SK-N-SH (cell line): ENCODE measurements around the gene TRUB2. TPM values are rescaled to one million over a fixed set of nuclear protein-coding genes. Genes with fewer than 3 reads are reported as not detected.

Source experiments
- CTCF ChIA-PET: fragments of 300-600, 350-600 bp; formaldehyde crosslinking; extraction: SDS; loops from one replicate; lab custom pipeline; 2021; lab: Yijun Ruan, JAX
- POLR2A ChIA-PET: fragments of 350-600 bp; sonication (Branson Sonifier 250); formaldehyde crosslinking; extraction: SDS; loops from one replicate; lab custom pipeline; 2020; ENCODE audit warnings: antibody characterized with exemption, inconsistent platforms; lab: Yijun Ruan, JAX
- DNase-seq: peaks from one replicate; pipeline ENCODE4 v3.0.0; 2012
- H2AFZ ChIP-seq: fragments of 200-600 bp; sonication (generic); 2 replicates; pipeline ENCODE4 v1.8.1; 2016; ENCODE audit warnings: antibody characterized with exemption, mild to moderate bottlenecking, low read depth
- H3F3A ChIP-seq: fragments of 200-600 bp; sonication (generic); replicated peaks from 2 replicates; pipeline ENCODE3; 2016; ENCODE audit warnings: antibody characterized with exemption, mild to moderate bottlenecking; ENCODE audit not compliant: insufficient read depth
- H3K27ac ChIP-seq, 2 experiments: fragments of 200-500 bp in 1 of 2; fragments of 200-600 bp in 1 of 2; sonication (Bioruptor generic) in 1 of 2; sonication (generic), shearing (Covaris generic) in 1 of 2; 2 replicates each; pipeline versions ENCODE4 v1.5.1 to v1.6.1; 2014 to 2016; ENCODE audit warnings: low read depth in 2 of 2, inconsistent platforms in 1 of 2, low read length in 1 of 2, mild to moderate bottlenecking in 1 of 2, mixed read lengths in 1 of 2
- H3K27me3 ChIP-seq: fragments of 200-600 bp; sonication (generic), shearing (Covaris generic); 2 replicates; pipeline ENCODE4 v1.6.1; 2016; ENCODE audit warnings: mixed run types; ENCODE audit not compliant: insufficient read depth
- H3K36me3 ChIP-seq, 2 experiments: fragments of 200-500 bp in 1 of 2; fragments of 200-600 bp in 1 of 2; sonication (Bioruptor generic) in 1 of 2; sonication (generic) in 1 of 2; replicated peaks in 1 of 2; 2 replicates each; pipeline versions ENCODE3 to v1.5.1; 2014 to 2016; ENCODE audit warnings: low read length in 1 of 2, mild to moderate bottlenecking in 1 of 2; ENCODE audit not compliant: insufficient read depth in 2 of 2, control insufficient read depth in 1 of 2
- H3K4me1 ChIP-seq, 2 experiments: fragments of 200-500 bp in 1 of 2; fragments of 200-600 bp in 1 of 2; sonication (Bioruptor generic) in 1 of 2; sonication (generic), shearing (Covaris generic) in 1 of 2; 2 replicates each; pipeline versions ENCODE4 v1.5.1 to v1.6.1; 2014 to 2016; ENCODE audit warnings: low read depth in 1 of 2, low read length in 1 of 2, mixed run types in 1 of 2; ENCODE audit not compliant: insufficient read depth in 2 of 2, control insufficient read depth in 1 of 2
- H3K4me2 ChIP-seq: fragments of 200-600 bp; sonication (generic), shearing (Covaris generic); 2 replicates; pipeline ENCODE4 v1.6.1; 2017; ENCODE audit warnings: mixed run types
- H3K4me3 ChIP-seq, 2 experiments: fragments of 200-500 bp in 1 of 2; fragments of 200-600 bp in 1 of 2; sonication (Bioruptor generic) in 1 of 2; sonication (generic), shearing (Covaris generic) in 1 of 2; 2 replicates each; pipeline versions ENCODE4 v1.5.1 to v1.8.1; 2014 to 2016; ENCODE audit warnings: low read depth in 2 of 2, inconsistent platforms in 1 of 2, low read length in 1 of 2, mild to moderate bottlenecking in 1 of 2, mixed read lengths in 1 of 2, moderate library complexity in 1 of 2
- H3K79me2 ChIP-seq: fragments of 200-600 bp; sonication (generic); 2 replicates; pipeline ENCODE4 v1.8.1; 2017; ENCODE audit warnings: mild to moderate bottlenecking; ENCODE audit not compliant: insufficient read depth
- H3K9ac ChIP-seq: fragments of 200-600 bp; sonication (generic); 2 replicates; pipeline ENCODE4 v1.6.1; 2017; ENCODE audit warnings: mixed run types
- H3K9me2 ChIP-seq: fragments of 200-600 bp; sonication (generic); 2 replicates; pipeline ENCODE4 v1.6.1; 2017; ENCODE audit warnings: mixed run types
- H3K9me3 ChIP-seq: fragments of 200-600 bp; sonication (generic); 2 replicates; pipeline ENCODE4 v1.6.1; 2017; ENCODE audit warnings: mixed run types, mild to moderate bottlenecking, moderate library complexity
- H4K20me1 ChIP-seq: fragments of 200-600 bp; sonication (generic); 2 replicates; pipeline ENCODE4 v1.6.1; 2017; ENCODE audit warnings: mild to moderate bottlenecking, mixed run types; ENCODE audit not compliant: insufficient read depth
- CHD2 ChIP-seq: fragments of 150-350 bp; IDR thresholded peaks from 2 replicates; pipeline ENCODE4 v1.6.1; 2018; ENCODE audit warnings: low read length; ENCODE audit not compliant: partially characterized antibody
- EP300 ChIP-seq, 2 experiments: IDR thresholded peaks; 2 replicates each; pipeline versions ENCODE4 v1.4.0 to v1.6.1; 2012; ENCODE audit warnings: borderline replicate concordance in 1 of 2, low read depth in 1 of 2, low read length in 1 of 2
- EZH2phosphoT487 ChIP-seq: fragments of 200-600 bp; sonication (generic); IDR thresholded peaks from 2 replicates; pipeline ENCODE4 v1.6.1; 2017; ENCODE audit warnings: low read depth, mixed run types, mild to moderate bottlenecking, antibody characterized with exemption, moderate library complexity, borderline replicate concordance
- FOXJ3 ChIP-seq: sonication (generic); formaldehyde crosslinking; IDR thresholded peaks from 2 replicates; pipeline ENCODE4 v1.5.1; 2020; ENCODE audit warnings: mild to moderate bottlenecking, missing genetic modification reagents
- FOXM1 ChIP-seq: IDR thresholded peaks from 2 replicates; pipeline ENCODE4 v1.4.0; 2012; ENCODE audit warnings: low read depth, mild to moderate bottlenecking
- MAX ChIP-seq: IDR thresholded peaks from 2 replicates; pipeline ENCODE4 v1.4.0; 2012; ENCODE audit warnings: low read depth
- MXI1 ChIP-seq: IDR thresholded peaks from 2 replicates; pipeline ENCODE4 v1.6.1; 2012; ENCODE audit warnings: mild to moderate bottlenecking, low read depth, low read length, improper control_type of control experiment
- NRF1 ChIP-seq: IDR thresholded peaks from 2 replicates; pipeline ENCODE4 v1.6.1; 2012; ENCODE audit warnings: low read depth, mild to moderate bottlenecking, low read length
- PBX3 ChIP-seq: IDR thresholded peaks from 2 replicates; pipeline ENCODE4; 2012
- POLR2AphosphoS5 ChIP-seq: IDR thresholded peaks from 2 replicates; pipeline ENCODE4 v1.6.1; 2012; ENCODE audit warnings: low read depth, low read length
- REST ChIP-seq: IDR thresholded peaks from 2 replicates; pipeline ENCODE4 v1.6.1; 2012; ENCODE audit warnings: mild to moderate bottlenecking, low read depth, low read length, moderate library complexity
- SMC3 ChIP-seq: IDR thresholded peaks from 2 replicates; pipeline ENCODE4 v1.6.1; 2012; ENCODE audit warnings: low read depth, low read length, improper control_type of control experiment
- TAF1 ChIP-seq: IDR thresholded peaks from 2 replicates; pipeline ENCODE4 v1.6.1; 2012; ENCODE audit warnings: low read depth, mild to moderate bottlenecking, low read length, moderate library complexity, borderline replicate concordance
- YY1 ChIP-seq: IDR thresholded peaks from 2 replicates; pipeline ENCODE4 v1.4.0; 2012; ENCODE audit warnings: low read depth, mild to moderate bottlenecking
- ZBTB33 ChIP-seq: IDR thresholded peaks from 2 replicates; pipeline ENCODE4 v1.4.0; 2012; ENCODE audit warnings: low read depth, borderline replicate concordance
- WGBS: methylation state at CpG from one replicate; pipeline ENCODE4 v1.1.6; 2017; ENCODE audit warnings: low lambda C conversion rate; 5-methylcytosine and 5-hydroxymethylcytosine counted together
- polyA plus RNA-seq, 3 experiments: library from polyadenylated mRNA; depleted of rRNA; stranded (reverse); fragments of >200 nt; gene quantifications; 2 replicates each; pipeline ENCODE4 v1.2.3, GENCODE V29; 2012

The TRUB2 gene
- polyA plus RNA-seq, 1 of the 3 experiments (the other 2 are of a cell fraction), result 18.8 TPM

GRCh38 chr9:128365525-128365924, 43.3 kb upstream of the TRUB2 start:
- no peak overlapping the region for H3K4me2 ChIP-seq
- no peaks in the 10 kb centered on the region for H3K27me3 ChIP-seq
- H3K79me2 ChIP-seq, result peaks cover 9% of the 10 kb centered on the region
- H3K36me3 ChIP-seq, result no peaks in the 10 kb centered on the region
- no peak overlapping the region for H2AFZ ChIP-seq
- 89% methylated on average over 2 of the region's 4 CpGs for WGBS
- H3K9me3 ChIP-seq, result no peaks in the 10 kb centered on the region
- peaks cover 14% of the 10 kb centered on the region for H3F3A ChIP-seq
- H3K4me1 ChIP-seq, result peaks cover 7 to 13% of the 10 kb centered on the region in 2 experiments; a peak in 2 of 4 replicates
- DNase-seq, result no peak
- no peak overlapping the region for H3K9ac ChIP-seq
- ChIA-PET CTCF (interaction anchor here (1.0 kb wide), 2 partner anchors 47 to 54 kb away, joined by 3 read pairs; no protein-coding TSS in a partner anchor), POLR2A (no interaction called here)
- TF ChIP-seq YY1 (no peak), SMC3 (no peak), NRF1 (no peak), FOXJ3 (no peak)
- no peaks in the 10 kb centered on the region for H3K9me2 ChIP-seq
- H3K27ac ChIP-seq, result no peak overlapping the region
- no peak overlapping the region for H3K4me3 ChIP-seq
- H4K20me1 ChIP-seq, result no peaks in the 10 kb centered on the region

- 83% methylated on average over 2 of the region's 3 CpGs for WGBS
- ChIA-PET POLR2A (interaction anchor here (1.8 to 2.7 kb wide), 2 partner anchors 8 to 57 kb away, joined by 7 to 11 read pairs; partner anchors contain the start of genes CERCAM and URM1), CTCF (interaction anchor here (0.6 to 4.1 kb wide), 31 partner anchors 9 to 241 kb away, joined by 3 to 113 read pairs (median 4); partner anchors contain the start of genes CERCAM, ODF2 and URM1)
- Histone ChIP-seq H3K9ac (no peak overlapping the region), H2AFZ (no peak overlapping the region), H4K20me1 (no peaks in the 10 kb centered on the region), H3K9me3 (no peaks in the 10 kb centered on the region), H3K9me2 (no peaks in the 10 kb centered on the region), H3K4me3 (no peak overlapping the region), H3F3A (peaks cover 12% of the 10 kb centered on the region), H3K27ac (peak overlapping the region in 1 of 2 experiments; percentile 29; a peak in 1 of 4 replicates), H3K27me3 (no peaks in the 10 kb centered on the region), H3K36me3 (no peaks in the 10 kb centered on the region), H3K79me2 (no peaks in the 10 kb centered on the region), H3K4me2 (peak overlapping the region; percentile 87; the same call in 1 of the 2 replicates), H3K4me1 (peaks cover 7 to 8% of the 10 kb centered on the region in 2 experiments; a peak in 2 of 4 replicates)
- TF ChIP-seq POLR2AphosphoS5 (no peak), PBX3 (no peak), MXI1 (no peak), CHD2 (no peak), TAF1 (no peak), EZH2phosphoT487 (no peak), REST (no peak), ZBTB33 (no peak), MAX (no peak), EP300 (IDR thresholded peaks at IDR 0.05; ENCODE audit: borderline replicate concordance in 1 of 2, low read depth in 1 of 2, low read length in 1 of 2) (no peak), FOXM1 (no peak)
- no peak for DNase-seq
Measured at GRCh38 chr9:128362774-128363173, 40.5 kb upstream of the TRUB2 start.
